Central memory CD4-positive, alpha-beta T cell (primary cell): ENCODE data around the gene MTERF4.
A peak's percentile ranks its signal among the peaks of the same experiment; 100 is the strongest.

ENCODE experiments used
- DNase-seq: peaks from one replicate; pipeline ENCODE4 v3.0.0; 2022

Gene MTERF4

DNA sequence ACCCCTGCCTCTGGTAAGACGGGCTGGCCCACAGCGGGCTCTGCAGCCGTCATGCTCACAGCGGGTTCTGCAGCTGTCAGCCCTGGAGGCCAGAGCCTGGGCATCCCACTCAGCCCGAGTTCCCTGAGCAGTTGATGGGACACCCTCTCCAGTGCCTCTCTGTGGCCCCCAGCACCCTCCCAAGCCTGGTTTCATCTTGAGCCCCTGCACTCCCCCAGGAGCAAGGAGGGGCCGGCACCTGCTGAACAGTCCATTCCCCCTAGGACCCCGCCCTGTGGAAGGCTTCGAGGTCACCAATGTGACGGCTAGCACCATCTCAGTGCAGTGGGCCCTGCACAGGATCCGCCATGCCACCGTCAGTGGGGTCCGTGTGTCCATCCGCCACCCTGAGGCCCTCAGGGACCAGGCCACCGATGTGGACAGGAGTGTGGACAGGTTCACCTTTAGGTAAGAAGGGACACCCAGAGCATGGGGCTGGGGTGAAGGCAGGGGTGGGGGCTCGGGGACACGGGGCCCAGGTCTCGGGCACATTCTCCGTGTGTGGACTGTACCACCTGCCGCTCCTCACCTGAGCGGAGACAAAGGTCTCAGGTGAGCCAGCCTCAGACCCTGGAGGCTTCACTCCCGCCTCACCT lies 34.5 kb downstream of the MTERF4 start:
- DNase-seq, result no peak

GRCh38 chr2:241066893-241067341 lies 35.2 kb downstream of the MTERF4 start:
- DNase-seq, result no peak

DNA sequence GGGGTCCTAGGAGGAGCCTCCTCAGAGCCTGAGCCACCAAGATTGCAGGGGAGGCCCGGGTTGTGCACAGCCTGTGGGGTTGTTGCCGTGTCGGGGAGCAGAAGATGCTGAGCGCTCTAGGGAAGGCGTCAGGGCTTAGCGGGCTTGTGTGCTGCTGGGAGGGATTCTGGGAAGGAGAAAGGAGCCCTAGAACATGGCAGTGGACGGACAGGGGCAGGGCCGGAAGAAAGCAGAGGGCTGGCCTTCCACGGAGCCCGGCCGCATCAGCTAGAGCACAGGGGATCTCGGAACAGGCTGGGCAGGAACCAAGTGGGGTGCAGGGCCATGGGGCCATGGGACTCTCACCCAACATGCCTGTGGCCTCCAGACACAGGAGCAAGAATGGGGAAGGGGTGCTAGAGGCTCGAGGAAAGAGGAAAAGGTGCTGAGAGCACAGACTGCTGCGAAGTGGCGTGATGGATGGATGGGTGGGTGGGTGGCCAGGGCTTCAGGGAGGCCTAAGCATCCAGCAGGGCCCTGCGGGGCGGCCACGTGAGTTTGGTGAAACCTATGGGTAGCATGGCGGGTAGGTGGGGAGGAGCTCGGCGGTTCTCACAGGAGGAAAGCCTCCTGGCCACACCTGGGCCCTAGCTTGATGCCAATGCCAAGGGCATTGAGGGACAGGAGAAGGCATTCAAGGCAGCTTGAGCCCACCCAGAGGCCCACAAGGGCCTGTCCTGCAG lies 35.8 kb downstream of the MTERF4 start:
- DNase-seq, result no peak

DNA sequence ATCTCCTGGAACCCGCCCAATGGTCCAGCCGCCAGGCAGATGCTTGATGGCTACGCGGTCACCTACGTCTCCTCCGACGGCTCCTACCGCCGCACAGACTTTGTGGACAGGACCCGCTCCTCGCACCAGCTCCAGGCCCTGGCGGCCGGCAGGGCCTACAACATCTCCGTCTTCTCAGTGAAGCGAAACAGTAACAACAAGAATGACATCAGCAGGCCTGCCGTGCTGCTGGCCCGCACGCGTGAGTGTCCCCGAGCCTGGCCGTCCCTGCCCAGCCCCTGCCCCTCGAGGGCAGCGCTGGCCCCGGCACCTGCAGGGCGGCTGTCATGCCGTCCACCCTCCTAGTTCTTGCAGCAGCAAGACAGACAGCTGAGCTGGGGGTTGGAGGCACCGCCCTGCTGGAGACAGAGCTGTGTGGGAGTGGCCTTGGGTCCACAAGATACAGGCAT lies 36.7 kb downstream of the MTERF4 start:
- DNase-seq, result no peak

GRCh38 chr2:241064802-241065354 lies 37.2 kb downstream of the MTERF4 start:
- no peak for DNase-seq

DNA sequence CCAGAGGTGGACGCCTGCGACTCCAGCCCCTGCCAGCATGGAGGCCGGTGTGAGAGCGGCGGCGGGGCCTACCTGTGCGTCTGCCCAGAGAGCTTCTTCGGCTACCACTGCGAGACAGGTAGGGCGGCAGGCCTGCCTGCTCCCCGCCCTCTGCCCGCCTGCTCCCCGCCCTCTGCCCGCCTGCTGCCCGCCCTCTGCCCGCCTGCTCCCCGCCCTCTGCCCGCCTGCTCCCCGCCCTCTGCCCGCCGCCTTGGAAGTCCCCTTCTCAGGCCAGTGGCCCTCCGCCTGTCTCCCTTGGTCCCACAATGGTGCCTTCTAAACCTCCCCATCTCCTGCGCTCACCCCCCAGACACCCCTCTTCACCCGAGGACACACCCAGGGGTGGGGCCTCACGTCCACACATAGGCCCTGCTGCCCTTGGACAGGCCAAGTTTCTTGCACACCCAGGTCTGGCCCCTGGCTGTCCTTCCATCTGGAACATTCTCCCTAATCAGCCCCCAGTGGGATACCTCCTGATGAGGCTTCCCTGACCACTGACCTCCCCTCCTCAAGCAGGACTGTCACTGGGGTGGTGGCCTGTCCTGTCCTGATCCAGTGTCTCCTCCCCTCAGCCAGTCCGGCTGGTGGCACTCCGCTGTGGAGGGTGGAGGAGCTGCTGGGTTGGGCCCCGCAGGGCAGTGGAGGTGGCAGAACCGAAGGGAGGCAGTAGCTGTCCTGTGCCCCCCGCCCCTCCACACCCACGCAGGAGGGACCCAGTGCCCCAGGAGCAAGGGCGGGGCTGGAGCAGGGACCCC lies 37.9 kb downstream of the MTERF4 start:
- peak; percentile 32 for DNase-seq

DNA sequence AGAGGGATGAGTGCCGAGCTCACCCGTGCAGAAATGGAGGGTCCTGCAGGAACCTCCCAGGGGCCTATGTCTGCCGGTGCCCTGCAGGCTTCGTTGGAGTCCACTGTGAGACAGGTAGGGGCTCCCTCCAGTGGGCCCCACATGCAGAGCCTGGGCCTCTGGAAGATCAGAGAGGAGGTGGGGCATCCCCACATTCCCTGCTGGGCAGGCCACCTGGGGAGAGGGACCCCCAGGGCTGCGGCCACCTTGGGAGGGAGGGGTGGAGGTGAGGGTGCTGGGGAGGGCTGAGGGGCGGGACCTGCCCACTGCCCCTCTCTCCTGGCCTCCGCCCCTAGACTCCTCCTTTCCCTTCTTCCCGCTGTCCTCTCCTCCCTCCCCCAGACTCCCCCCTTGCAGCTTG lies 38.5 kb downstream of the MTERF4 start:
- no peak for DNase-seq

GRCh38 chr2:241063093-241063551 lies 39.0 kb downstream of the MTERF4 start:
- DNase-seq, result no peak

DNA sequence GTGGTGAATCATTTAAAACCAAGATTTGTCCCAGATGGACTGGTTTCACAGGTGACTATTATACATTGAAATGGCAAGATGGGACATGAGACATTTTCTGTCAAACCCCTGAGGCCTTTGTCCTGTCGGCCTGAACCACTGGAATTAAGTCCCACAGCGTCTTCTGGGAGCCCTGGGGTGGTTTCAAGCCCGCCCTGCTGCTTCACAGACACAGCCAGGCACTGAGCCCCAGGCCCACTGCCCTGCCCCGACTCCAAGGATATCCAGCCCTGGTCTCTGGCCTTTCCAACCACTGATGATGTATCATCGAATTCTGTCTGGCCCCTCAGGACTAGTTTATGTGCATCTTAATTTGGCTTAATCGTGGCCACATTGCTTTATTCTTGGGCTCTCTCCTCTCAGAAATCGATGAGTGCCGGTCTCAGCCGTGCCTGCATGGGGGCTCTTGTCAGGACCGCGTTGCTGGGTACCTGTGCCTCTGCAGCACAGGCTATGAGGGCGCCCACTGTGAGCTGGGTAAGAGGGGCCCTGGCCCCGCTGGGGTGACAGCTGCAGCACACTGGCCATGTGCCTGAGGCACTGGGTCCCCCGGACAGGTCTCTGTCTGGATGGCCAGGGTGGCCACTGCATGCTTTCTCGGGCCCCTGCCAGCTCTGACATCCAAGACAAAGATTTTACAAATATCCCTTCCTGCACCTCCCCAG lies 39.5 kb downstream of the MTERF4 start:
- no peak for DNase-seq

GRCh38 chr2:241061275-241061674 lies 40.8 kb downstream of the MTERF4 start:
- no peak for DNase-seq

DNA sequence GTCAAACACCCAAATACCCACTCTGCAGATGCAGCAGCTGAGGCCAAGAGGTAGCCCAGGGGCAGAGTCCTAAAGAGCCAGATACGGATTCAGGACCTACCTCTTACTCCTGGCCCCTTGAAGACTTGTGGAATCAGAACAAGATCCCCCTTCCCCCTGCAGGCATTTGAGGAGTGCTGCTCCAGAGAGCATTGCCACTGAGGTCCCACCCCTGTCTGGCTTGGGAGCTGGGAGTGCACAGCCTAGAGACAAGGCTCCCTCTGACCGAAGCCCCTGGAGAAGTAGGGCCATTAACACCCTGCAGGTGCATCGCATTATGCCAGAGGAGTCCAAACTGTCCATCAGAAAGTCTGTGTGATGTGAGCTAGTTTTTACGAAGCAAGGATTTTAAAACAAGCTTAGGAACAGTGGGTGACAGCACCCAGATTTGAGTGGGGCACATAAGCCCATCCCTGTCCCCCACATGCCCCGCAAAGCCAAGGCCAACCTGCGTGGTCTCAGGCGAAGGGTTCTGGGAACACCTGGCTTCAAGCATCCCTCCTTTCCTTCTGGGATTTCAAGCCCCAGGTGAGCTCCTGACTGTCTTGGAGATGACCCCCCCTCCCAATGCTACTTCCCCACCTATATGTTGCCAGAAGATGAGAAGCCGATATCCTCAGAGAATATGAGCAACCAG lies 48.4 kb downstream of the MTERF4 start:
- DNase-seq, result no peak

DNA sequence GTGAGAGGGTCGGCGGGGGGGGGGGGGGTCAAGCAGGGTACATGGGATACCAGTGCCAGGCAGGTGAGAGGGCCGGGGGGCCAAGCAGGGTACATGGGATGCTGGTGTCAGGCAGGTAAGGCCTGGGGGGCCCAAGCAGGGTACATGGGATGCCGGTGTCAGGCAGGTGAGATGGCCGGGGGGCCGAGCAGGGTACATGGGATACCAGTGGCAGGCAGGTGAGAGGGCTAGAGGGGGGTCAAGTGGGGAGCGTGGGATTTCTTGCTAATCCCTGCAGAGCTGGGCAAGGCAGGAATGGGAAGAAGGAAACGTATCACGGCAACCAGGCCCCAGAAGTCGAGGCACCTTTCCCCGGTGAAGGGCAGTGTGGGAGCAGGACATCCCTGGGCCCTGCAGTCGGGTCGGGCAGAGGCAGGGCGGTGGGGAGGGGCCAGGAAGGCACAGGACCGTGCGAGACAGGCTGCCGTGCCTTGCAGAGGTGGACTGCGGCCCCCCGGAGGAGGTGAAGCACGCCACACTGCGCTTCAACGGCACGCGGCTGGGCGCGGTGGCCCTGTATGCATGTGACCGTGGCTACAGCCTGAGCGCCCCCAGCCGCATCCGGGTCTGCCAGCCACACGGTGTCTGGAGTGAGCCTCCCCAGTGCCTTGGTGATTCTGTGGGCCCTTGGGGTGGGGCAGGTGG lies 49.3 kb downstream of the MTERF4 start:
- DNase-seq, result no peak

DNA sequence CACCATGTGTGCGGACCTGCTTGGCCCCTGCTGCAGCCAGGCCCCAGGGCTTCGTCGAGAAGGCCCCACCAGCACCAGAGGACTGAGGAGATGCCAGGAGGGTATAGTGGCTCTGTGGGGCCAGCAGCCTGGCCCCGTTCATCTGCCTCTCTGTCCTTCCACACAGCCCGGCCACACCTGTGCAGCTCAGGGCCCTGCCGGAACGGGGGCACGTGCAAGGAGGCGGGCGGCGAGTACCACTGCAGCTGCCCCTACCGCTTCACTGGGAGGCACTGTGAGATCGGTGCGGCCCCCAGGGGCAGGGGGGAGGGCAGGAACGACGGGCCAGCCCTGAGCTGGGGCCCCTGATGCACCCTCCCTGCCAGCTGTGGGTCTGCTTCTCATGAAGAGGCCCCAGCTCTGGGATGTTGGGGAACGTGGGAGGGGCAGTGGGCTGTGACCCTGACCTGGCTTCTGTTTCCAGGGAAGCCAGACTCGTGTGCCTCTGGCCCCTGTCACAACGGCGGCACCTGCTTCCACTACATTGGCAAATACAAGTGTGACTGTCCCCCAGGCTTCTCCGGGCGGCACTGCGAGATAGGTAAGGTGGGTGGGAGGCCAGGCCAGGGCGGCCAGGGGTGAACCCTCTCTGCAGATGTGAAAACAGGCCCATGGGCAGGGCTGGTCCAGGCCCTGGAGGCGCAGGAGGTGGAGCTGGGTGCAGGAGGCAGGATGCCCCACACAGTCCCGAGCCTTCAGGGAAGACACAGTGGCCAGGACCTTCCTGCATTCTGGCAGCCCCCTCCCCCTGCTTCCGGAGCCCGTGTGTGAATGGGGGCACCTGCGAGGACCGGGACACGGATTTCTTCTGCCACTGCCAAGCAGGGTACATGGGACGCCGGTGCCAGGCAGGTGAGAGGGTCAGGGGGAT lies 50.3 kb downstream of the MTERF4 start:
- no peak for DNase-seq

DNA sequence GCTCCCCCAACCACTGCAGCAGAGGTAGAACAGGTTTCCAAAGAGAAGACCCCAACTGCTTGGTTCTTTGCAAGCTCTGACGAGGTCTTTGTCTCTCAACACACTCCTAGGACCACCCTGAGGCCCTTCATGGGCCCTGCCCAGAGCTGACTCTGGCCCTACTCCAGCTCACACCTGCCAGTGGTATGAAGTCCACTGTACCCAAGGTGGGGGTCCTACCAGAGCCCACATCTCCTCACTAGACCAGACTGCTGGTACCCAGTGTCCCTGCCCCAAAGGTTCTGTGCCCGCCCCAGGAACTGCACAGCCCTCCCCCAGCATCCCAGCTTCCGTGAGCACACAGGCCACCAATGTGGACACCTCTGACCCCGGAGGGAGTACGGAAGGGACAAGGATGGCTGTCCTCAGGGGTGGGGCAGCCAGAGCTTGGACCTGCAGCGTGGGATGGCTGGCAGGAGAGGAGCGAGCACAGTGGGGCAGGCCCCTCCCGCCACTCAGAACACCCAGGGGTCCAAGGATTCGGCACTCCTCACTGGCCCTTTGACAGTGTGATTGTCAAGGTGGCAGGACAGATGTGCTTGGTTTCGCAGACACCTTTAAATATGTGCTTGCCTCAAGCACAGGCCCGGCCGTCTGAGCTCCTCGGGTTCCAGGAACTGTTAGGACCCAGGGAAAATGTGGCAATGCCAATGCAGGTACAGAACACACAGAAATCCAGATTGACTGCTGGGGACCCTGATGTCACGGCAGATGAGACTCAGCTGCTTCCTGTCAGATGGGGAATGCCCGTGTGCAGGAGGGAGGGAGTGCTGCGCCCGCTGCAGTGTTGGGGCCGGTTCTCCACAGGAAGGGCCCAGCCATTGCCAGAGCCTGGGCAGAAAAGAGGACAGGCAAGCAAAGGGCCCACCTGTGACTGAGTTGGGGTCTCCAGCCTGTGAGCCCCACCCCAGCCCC lies 51.2 kb downstream of the MTERF4 start:
- no peak for DNase-seq

GRCh38 chr2:241049739-241050623 lies 52.1 kb downstream of the MTERF4 start:
- no peak for DNase-seq

DNA sequence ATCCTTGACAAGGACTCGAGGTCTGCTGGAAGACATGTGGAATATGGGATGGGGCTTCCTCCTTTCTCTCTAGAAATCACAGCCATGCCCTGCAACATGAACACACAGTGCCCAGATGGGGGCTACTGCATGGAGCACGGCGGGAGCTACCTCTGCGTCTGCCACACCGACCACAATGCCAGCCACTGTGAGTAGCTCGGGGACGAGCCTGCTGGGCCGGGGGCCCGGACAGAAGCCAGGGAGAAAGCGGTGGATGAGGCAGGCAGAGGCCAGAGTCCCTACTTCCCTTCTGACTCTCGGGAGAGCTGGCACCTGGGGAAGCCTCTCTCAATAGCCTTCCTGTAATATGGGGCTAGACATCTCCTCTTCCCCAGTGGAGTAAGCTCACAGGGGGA lies 53.1 kb downstream of the MTERF4 start:
- no peak for DNase-seq

DNA sequence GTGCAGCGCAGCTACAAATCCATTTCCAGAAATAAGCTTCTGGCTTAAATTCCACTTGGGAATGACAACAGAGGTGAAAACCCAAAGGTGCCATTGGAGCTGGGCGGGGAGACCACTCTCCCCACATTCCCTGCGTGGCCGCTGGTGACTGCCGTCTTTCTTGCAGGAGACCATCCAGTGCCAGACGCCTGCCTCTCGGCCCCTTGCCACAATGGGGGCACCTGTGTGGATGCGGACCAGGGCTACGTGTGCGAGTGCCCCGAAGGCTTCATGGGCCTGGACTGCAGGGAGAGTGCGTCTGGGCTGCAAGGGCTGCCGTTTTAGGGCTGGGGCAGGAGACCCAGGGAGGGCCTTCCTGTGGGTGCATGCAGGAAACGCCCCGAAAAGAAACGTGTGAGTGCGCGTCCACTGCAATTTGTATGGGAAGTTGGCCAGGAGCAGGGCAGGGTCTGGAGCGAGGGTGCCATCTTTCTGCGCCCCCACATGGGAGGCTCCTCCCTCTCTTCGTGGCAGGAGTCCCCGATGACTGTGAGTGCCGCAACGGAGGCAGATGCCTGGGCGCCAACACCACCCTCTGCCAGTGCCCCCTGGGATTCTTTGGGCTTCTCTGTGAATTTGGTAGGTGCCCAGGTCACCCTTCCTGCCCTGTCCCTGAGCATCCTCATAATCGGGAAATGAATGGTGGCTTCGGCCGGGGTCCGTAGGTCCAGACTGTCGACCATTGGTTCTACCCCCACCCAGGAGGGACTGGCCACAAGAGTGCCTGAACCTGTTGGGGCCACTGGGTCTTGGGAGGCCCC lies 53.7 kb downstream of the MTERF4 start:
- no peak for DNase-seq
